Neural cell (in vitro differentiated cells): ENCODE results near the gene C1orf141. TPM values are rescaled to one million over a fixed set of nuclear protein-coding genes. Genes with fewer than 3 reads are reported as not detected.

Experiments used
- H2AFZ ChIP-seq: fragments of 200-600, 300-800 bp; sonication (generic), shearing (Covaris generic); 2 replicates; pipeline ENCODE4 v1.6.0; 2014; ENCODE audit warnings: low read depth, mild to moderate bottlenecking, antibody characterized with exemption, low read length, moderate library complexity
- H3F3A ChIP-seq: fragments of 200-600 bp; shearing (Covaris generic); 2 replicates; pipeline ENCODE4 v1.6.1; 2016; ENCODE audit warnings: mild to moderate bottlenecking, moderate library complexity, mixed read lengths, antibody characterized with exemption, low read length; ENCODE audit not compliant: insufficient read depth, poor library complexity, severe bottlenecking
- H3K27ac ChIP-seq: fragments of 200-600, 300-800 bp; sonication (generic), shearing (Covaris generic); 2 replicates; pipeline ENCODE4 v1.5.1; 2014; ENCODE audit warnings: mild to moderate bottlenecking, low read length, moderate library complexity
- H3K27me3 ChIP-seq: fragments of 300-800, 200-600 bp; sonication (generic), shearing (Covaris generic); 2 replicates; pipeline ENCODE4 v1.6.0; 2014; ENCODE audit warnings: mild to moderate bottlenecking, low read depth, low read length, moderate library complexity; ENCODE audit not compliant: insufficient read depth
- H3K36me3 ChIP-seq: fragments of 300-800, 200-600 bp; sonication (generic), shearing (Covaris generic); 2 replicates; pipeline ENCODE4 v1.5.1; 2014; ENCODE audit warnings: mild to moderate bottlenecking, antibody characterized with exemption, low read length, moderate library complexity; ENCODE audit not compliant: insufficient read depth
- H3K4me2 ChIP-seq: fragments of 300-800, 200-600 bp; sonication (generic), shearing (Covaris generic); 2 replicates; pipeline ENCODE4 v1.6.0; 2014; ENCODE audit warnings: mild to moderate bottlenecking, low read length
- H3K4me3 ChIP-seq: fragments of 300-800, 200-600 bp; sonication (generic), shearing (Covaris generic); 2 replicates; pipeline ENCODE4 v1.5.1; 2014; ENCODE audit warnings: mild to moderate bottlenecking, low read length, moderate library complexity
- H3K79me2 ChIP-seq: fragments of 200-600 bp; shearing (Covaris generic); replicated peaks from 2 replicates; pipeline ENCODE4 v1.6.0; 2014; ENCODE audit warnings: mild to moderate bottlenecking, low read length, moderate library complexity; ENCODE audit not compliant: insufficient read depth
- H3K9ac ChIP-seq: fragments of 300-800, 200-600 bp; sonication (generic), shearing (Covaris generic); 2 replicates; pipeline ENCODE4 v1.6.1; 2016; ENCODE audit warnings: mild to moderate bottlenecking, low read length, mixed read lengths
- H3K9me2 ChIP-seq: fragments of 200-600 bp; shearing (Covaris generic); 2 replicates; pipeline ENCODE4 v1.6.1; 2016; ENCODE audit warnings: mild to moderate bottlenecking, low read length, mixed read lengths; ENCODE audit not compliant: insufficient read depth
- H3K9me3 ChIP-seq: fragments of 200-600, 300-800 bp; sonication (generic), shearing (Covaris generic); 2 replicates; pipeline ENCODE4 v1.6.1; 2016; ENCODE audit warnings: mild to moderate bottlenecking, mixed run types, low read length, moderate library complexity, mixed read lengths
- H4K20me1 ChIP-seq: fragments of 200-600 bp; shearing (Covaris generic); 2 replicates; pipeline ENCODE4 v1.6.1; 2016; ENCODE audit warnings: mild to moderate bottlenecking, mixed run types; ENCODE audit not compliant: insufficient read depth
- EP300 ChIP-seq: fragments of 450-650 bp; conservative IDR thresholded peaks from 2 replicates; pipeline ENCODE4 v1.6.1; 2014; ENCODE audit warnings: antibody characterized with exemption, mild to moderate bottlenecking, moderate library complexity; ENCODE audit not compliant: poor library complexity, severe bottlenecking
- EZH2 ChIP-seq: fragments of 200-600, 300-800 bp; shearing (Covaris generic), sonication (generic); IDR thresholded peaks from 2 replicates; pipeline ENCODE4 v1.6.1; 2014; ENCODE audit warnings: antibody characterized with exemption, low read length, borderline replicate concordance, mild to moderate bottlenecking; ENCODE audit not compliant: insufficient read depth, poor library complexity, severe bottlenecking
- MXI1 ChIP-seq: fragments of 450-650 bp; conservative IDR thresholded peaks from 2 replicates; pipeline ENCODE4 v1.6.1; 2014; ENCODE audit warnings: antibody characterized with exemption, mild to moderate bottlenecking; ENCODE audit not compliant: poor library complexity, severe bottlenecking
- POLR2AphosphoS5 ChIP-seq: IDR thresholded peaks from 2 replicates; pipeline ENCODE4 v1.6.1; 2012
- RAD21 ChIP-seq: fragments of 450-650 bp; conservative IDR thresholded peaks from 2 replicates; pipeline ENCODE4 v1.6.1; 2014; ENCODE audit warnings: antibody characterized with exemption, mild to moderate bottlenecking, moderate library complexity
- SMC3 ChIP-seq: fragments of 450-650 bp; conservative IDR thresholded peaks from 2 replicates; pipeline ENCODE4 v1.6.1; 2014; ENCODE audit warnings: antibody characterized with exemption, mild to moderate bottlenecking, moderate library complexity; ENCODE audit not compliant: poor library complexity
- TAF1 ChIP-seq: IDR thresholded peaks from 2 replicates; pipeline ENCODE4 v1.6.1; 2012; ENCODE audit warnings: low read depth
- polyA plus RNA-seq: library from polyadenylated mRNA; depleted of rRNA; stranded (reverse); fragments of >200 nt; gene quantifications from 2 replicates; pipeline ENCODE4 v1.2.3, GENCODE V29; 2014
- TF ChIP-seq, protein P1 (sequence below): fragments of 450-650 bp; IDR thresholded peaks from 2 replicates; pipeline ENCODE4 v1.5.1; 2014; ENCODE audit warnings: antibody characterized with exemption, mild to moderate bottlenecking, moderate library complexity; ENCODE audit not compliant: poor library complexity, severe bottlenecking
- TF ChIP-seq, protein P2 (sequence below): IDR thresholded peaks from 2 replicates; pipeline ENCODE4 v1.6.1; 2012; ENCODE audit warnings: borderline replicate concordance

C1orf141 gene
- polyA plus RNA-seq, 1 donor from 2014 or later, result not detected

DNA sequence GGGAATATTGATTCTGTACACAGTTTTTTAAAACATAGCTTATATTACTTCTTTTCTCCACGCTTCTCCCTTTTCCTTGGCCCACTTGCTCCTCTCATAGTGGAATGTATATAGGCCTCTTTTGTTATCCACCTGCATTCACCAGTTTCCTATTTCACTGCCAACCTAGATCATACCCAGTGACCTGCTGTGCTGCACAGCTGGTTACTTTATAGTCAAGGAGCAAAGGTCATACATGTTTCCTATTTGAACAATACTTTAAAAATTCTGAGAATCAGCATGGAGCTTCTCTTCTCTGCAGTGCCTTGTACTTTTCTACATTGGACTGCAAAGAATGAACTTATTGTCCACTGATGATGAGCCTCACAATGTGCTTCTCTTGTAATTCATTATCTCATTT, 76.5 kb downstream of the C1orf141 start:
- no peak overlapping the region for H3K4me2 ChIP-seq
- no peaks in the 10 kb centered on the region for H3K79me2 ChIP-seq
- no peaks in the 10 kb centered on the region for H3F3A ChIP-seq
- H4K20me1 ChIP-seq, result no peaks in the 10 kb centered on the region
- H2AFZ ChIP-seq, result no peak overlapping the region
- no peaks in the 10 kb centered on the region for H3K9me2 ChIP-seq
- no peaks in the 10 kb centered on the region for H3K9me3 ChIP-seq
- no peaks in the 10 kb centered on the region for H3K36me3 ChIP-seq
- no peak overlapping the region for H3K4me3 ChIP-seq
- TF ChIP-seq MXI1, result no peak
- TF ChIP-seq POLR2AphosphoS5, result no peak
- peaks cover 3% of the 10 kb centered on the region for H3K27me3 ChIP-seq
- no peak overlapping the region for H3K9ac ChIP-seq
- no peak overlapping the region for H3K27ac ChIP-seq

DNA sequence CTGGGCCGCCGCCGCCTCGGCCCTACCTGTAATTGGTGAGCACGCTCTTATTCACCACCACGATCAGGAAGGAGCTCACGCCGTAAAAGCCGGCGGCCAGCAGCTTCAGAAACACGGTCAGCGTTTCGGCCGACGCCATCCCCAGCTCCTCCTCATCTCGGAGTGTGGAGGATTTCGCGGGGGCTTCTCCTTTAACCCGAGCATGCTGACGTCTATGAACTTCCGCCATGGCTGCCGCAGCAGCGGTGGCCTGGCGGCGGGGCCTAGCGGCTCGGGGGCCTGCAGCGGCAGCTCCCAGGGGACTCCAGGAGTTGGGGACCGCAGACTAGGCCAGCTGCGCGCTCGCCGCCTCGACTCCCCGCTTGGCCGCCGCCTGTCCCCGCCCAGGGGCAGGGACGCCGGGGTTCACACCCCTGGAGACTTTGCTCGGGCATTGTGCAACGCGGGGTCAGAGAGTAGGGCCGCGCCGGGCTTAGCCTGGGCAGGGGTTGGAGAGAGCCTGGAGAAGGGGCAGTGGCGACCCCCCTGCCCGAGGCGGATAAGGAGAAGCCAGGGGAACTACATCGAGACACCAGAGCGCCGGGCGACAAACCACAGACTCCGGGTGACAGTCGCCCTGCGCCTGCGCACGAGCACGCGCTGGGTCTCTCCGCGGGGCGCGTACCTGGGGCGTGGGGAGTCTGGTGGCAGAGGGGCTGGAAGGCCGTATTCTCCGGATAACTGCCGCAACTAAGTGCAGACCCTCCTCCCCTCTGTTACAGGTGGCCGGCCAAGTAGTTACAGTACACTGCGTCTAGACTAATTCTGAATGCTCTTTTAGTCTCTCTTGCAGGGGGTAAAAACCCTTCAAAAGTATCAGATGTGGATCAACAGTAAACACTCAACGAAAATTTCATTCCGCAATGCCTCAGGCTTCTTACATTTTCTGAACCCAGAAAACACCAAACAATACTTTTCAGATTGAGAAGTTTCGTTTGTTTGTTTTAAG, 80.7 kb downstream of the C1orf141 start, which contains the start of gene SLC35D1:
SLC35D1 (minus strand) TSS at position 364 of the 988 bp plus-strand sequence; CDS start at position 229, 135 bp downstream.
- no peaks in the 10 kb centered on the region for H3K27me3 ChIP-seq
- H3K4me3 ChIP-seq, result peak within 1 kb of the TSS; percentile 92
- no peaks in the 10 kb centered on the region for H3K9me2 ChIP-seq
- H3K9me3 ChIP-seq, result no peaks in the 10 kb centered on the region
- H3K36me3 ChIP-seq, result peaks cover 7% of the 10 kb centered on the region
- no peaks in the 10 kb centered on the region for H4K20me1 ChIP-seq
- peak within 1 kb of the TSS; percentile 95 for H3K9ac ChIP-seq
- H3K27ac ChIP-seq, result peak within 1 kb of the TSS; percentile 89
- no peaks in the 10 kb centered on the region for H3F3A ChIP-seq
- H2AFZ ChIP-seq, result peak within 1 kb of the TSS; percentile 75
- H3K79me2 ChIP-seq, result peaks cover 9% of the 10 kb centered on the region
- TF ChIP-seq MXI1, result peak; percentile 80
- peak; percentile 66 for TF ChIP-seq POLR2AphosphoS5
- TF ChIP-seq, protein P1, sequence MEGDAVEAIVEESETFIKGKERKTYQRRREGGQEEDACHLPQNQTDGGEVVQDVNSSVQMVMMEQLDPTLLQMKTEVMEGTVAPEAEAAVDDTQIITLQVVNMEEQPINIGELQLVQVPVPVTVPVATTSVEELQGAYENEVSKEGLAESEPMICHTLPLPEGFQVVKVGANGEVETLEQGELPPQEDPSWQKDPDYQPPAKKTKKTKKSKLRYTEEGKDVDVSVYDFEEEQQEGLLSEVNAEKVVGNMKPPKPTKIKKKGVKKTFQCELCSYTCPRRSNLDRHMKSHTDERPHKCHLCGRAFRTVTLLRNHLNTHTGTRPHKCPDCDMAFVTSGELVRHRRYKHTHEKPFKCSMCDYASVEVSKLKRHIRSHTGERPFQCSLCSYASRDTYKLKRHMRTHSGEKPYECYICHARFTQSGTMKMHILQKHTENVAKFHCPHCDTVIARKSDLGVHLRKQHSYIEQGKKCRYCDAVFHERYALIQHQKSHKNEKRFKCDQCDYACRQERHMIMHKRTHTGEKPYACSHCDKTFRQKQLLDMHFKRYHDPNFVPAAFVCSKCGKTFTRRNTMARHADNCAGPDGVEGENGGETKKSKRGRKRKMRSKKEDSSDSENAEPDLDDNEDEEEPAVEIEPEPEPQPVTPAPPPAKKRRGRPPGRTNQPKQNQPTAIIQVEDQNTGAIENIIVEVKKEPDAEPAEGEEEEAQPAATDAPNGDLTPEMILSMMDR, result no peak
- TF ChIP-seq RAD21, result no peak
- TF ChIP-seq SMC3, result peak; percentile 8
- TF ChIP-seq, protein P2, sequence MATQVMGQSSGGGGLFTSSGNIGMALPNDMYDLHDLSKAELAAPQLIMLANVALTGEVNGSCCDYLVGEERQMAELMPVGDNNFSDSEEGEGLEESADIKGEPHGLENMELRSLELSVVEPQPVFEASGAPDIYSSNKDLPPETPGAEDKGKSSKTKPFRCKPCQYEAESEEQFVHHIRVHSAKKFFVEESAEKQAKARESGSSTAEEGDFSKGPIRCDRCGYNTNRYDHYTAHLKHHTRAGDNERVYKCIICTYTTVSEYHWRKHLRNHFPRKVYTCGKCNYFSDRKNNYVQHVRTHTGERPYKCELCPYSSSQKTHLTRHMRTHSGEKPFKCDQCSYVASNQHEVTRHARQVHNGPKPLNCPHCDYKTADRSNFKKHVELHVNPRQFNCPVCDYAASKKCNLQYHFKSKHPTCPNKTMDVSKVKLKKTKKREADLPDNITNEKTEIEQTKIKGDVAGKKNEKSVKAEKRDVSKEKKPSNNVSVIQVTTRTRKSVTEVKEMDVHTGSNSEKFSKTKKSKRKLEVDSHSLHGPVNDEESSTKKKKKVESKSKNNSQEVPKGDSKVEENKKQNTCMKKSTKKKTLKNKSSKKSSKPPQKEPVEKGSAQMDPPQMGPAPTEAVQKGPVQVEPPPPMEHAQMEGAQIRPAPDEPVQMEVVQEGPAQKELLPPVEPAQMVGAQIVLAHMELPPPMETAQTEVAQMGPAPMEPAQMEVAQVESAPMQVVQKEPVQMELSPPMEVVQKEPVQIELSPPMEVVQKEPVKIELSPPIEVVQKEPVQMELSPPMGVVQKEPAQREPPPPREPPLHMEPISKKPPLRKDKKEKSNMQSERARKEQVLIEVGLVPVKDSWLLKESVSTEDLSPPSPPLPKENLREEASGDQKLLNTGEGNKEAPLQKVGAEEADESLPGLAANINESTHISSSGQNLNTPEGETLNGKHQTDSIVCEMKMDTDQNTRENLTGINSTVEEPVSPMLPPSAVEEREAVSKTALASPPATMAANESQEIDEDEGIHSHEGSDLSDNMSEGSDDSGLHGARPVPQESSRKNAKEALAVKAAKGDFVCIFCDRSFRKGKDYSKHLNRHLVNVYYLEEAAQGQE, result peak; percentile 82
- no peak for TF ChIP-seq EZH2
- peak; percentile 48 for TF ChIP-seq TAF1
- no peak for TF ChIP-seq EP300
- H3K4me2 ChIP-seq, result peak within 1 kb of the TSS; percentile 98
